Activated CD8-positive, alpha-beta T cell treated with anti-CD3 and anti-CD28 coated beads for 36 hours (primary cell): ENCODE measurements around the gene OR8A1. TPM values are rescaled to one million over a fixed set of nuclear protein-coding genes. Genes with fewer than 3 reads are reported as not detected.

ENCODE experiments used
- ATAC-seq: fragments of 200-7000 bp; cut with Tn5 transposase; one replicate; pipeline ENCODE4 v1.10.0; 2021; ENCODE audit warnings: mild to moderate bottlenecking, moderate library complexity
- CTCF ChIA-PET: fragments of 350-600 bp; sonication (Branson Sonifier 250); formaldehyde crosslinking; loops from one replicate; lab custom pipeline; 2021; ENCODE audit warnings: antibody characterized with exemption; lab: Charles Lee
- POLR2A ChIA-PET: fragments of 350-600 bp; sonication (Branson Sonifier 250); formaldehyde crosslinking; loops from one replicate; lab custom pipeline; 2021; ENCODE audit warnings: antibody characterized with exemption; lab: Charles Lee
- DNase-seq: peaks from one replicate; pipeline ENCODE4 v3.0.0-alpha.2; 2020
- H3K27ac Mint-ChIP-seq: one replicate; pipeline ENCODE4 v1.8.0; 2021; ENCODE audit warnings: mild to moderate bottlenecking, mixed read lengths
- H3K27me3 Mint-ChIP-seq: one replicate; pipeline ENCODE4 v1.8.0; 2021; ENCODE audit warnings: mixed read lengths
- H3K36me3 Mint-ChIP-seq: one replicate; pipeline ENCODE4 v1.8.0; 2021; ENCODE audit warnings: low read depth, mixed read lengths
- H3K4me1 Mint-ChIP-seq: one replicate; pipeline ENCODE4 v1.8.0; 2021; ENCODE audit warnings: low read depth, mixed read lengths
- H3K4me3 Mint-ChIP-seq: one replicate; pipeline ENCODE4 v1.8.0; 2021; ENCODE audit warnings: mild to moderate bottlenecking, moderate library complexity, mixed read lengths
- H3K9me3 Mint-ChIP-seq: one replicate; pipeline ENCODE4 v1.8.0; 2021; ENCODE audit warnings: mixed read lengths
- CTCF ChIP-seq: fragments of 200-600 bp; IDR thresholded peaks from one replicate; pipeline ENCODE4 v1.8.0; 2022; ENCODE audit warnings: antibody characterized with exemption, mild to moderate bottlenecking
- intact Hi-C: fragments of 100-400 bp; cut with micrococcal nuclease; formaldehyde crosslinking; loops from one replicate; pipeline ENCODE4 v1.10.0; 2022
- total RNA-seq, 2 experiments: library from RNA; stranded (reverse); gene quantifications; one replicate each; pipeline ENCODE4 v1.2.3, GENCODE V29; 2021

Gene OR8A1
- total RNA-seq, 2 experiments from 2014 or later = not detected

- Mint-ChIP-seq H3K27me3 (peaks cover 4% of the 10 kb centered on the region), H3K4me3 (no peak overlapping the region), H3K27ac (no peak overlapping the region), H3K9me3 (no peaks in the 10 kb centered on the region), H3K4me1 (no peaks in the 10 kb centered on the region), H3K36me3 (no peaks in the 10 kb centered on the region)
- CTCF ChIA-PET = interaction anchor here (1.4 kb wide), 1 partner anchor 163 kb away, joined by 4 read pairs; no protein-coding TSS in a partner anchor
- intact Hi-C loops = no loop called here
- POLR2A ChIA-PET = no interaction called here
- ATAC-seq (no peak), DNase-seq (no peak)
- TF ChIP-seq CTCF = no peak
These were observed 9.0 kb downstream of the OR8A1 start for GRCh38 chr11:124578761-124579160.

- ChIA-PET CTCF (interaction anchor here (1.1 kb wide), 1 partner anchor 119 kb away, joined by 3 read pairs; no protein-coding TSS in a partner anchor), POLR2A (no interaction called here)
- peaks cover 2% of the 10 kb centered on the region for H3K27me3 Mint-ChIP-seq
- no peaks in the 10 kb centered on the region for H3K4me1 Mint-ChIP-seq
- H3K9me3 Mint-ChIP-seq = no peaks in the 10 kb centered on the region
- TF ChIP-seq CTCF = no peak
- H3K4me3 Mint-ChIP-seq = no peak overlapping the region
- H3K36me3 Mint-ChIP-seq = no peaks in the 10 kb centered on the region
- no peak for DNase-seq
- ATAC-seq = no peak
- no peak overlapping the region for H3K27ac Mint-ChIP-seq
- intact Hi-C loops = no loop called here
These were observed 12.0 kb downstream of the OR8A1 start for GRCh38 chr11:124581817-124582216.

- Mint-ChIP-seq H3K9me3 (no peaks in the 10 kb centered on the region), H3K36me3 (no peaks in the 10 kb centered on the region), H3K4me3 (no peak overlapping the region), H3K27me3 (peaks cover 9% of the 10 kb centered on the region), H3K27ac (no peak overlapping the region), H3K4me1 (no peaks in the 10 kb centered on the region)
- ChIA-PET CTCF (interaction anchor here (0.6 to 1.4 kb wide), 5 partner anchors 12 to 167 kb away, joined by 3 to 5 read pairs (median 3); no protein-coding TSS in a partner anchor), POLR2A (no interaction called here)
- DNase-seq (no peak), ATAC-seq (no peak)
- intact Hi-C loops = no loop called here
- no peak for TF ChIP-seq CTCF
These were observed 12.8 kb downstream of the OR8A1 start for GRCh38 chr11:124582565-124582964.

- peaks cover 14% of the 10 kb centered on the region for H3K27me3 Mint-ChIP-seq
- intact Hi-C loops = no loop called here
- H3K4me1 Mint-ChIP-seq = no peaks in the 10 kb centered on the region
- H3K27ac Mint-ChIP-seq = no peak overlapping the region
- no peaks in the 10 kb centered on the region for H3K9me3 Mint-ChIP-seq
- DNase-seq (no peak), ATAC-seq (no peak)
- H3K36me3 Mint-ChIP-seq = no peaks in the 10 kb centered on the region
- no peak overlapping the region for H3K4me3 Mint-ChIP-seq
- CTCF ChIA-PET = interaction anchor here (0.8 to 2.5 kb wide), 7 partner anchors 10 to 1685 kb away, joined by 3 to 16 read pairs (median 4); partner anchors contain the start of genes FOXRED1, OR8A1 and SRPRA
- POLR2A ChIA-PET = no interaction called here
- no peak for TF ChIP-seq CTCF
These were observed 14.0 kb downstream of the OR8A1 start for GRCh38 chr11:124583781-124584180.

GRCh38 chr11:124584681-124585372 is 15.0 kb downstream of the OR8A1 start:
- Mint-ChIP-seq H3K36me3 (no peaks in the 10 kb centered on the region), H3K27me3 (peaks cover 14% of the 10 kb centered on the region), H3K9me3 (no peaks in the 10 kb centered on the region), H3K27ac (no peak overlapping the region), H3K4me3 (no peak overlapping the region), H3K4me1 (no peaks in the 10 kb centered on the region)
- ChIA-PET CTCF (interaction anchor here (0.6 to 2.5 kb wide), 9 partner anchors 10 to 183 kb away, joined by 3 to 16 read pairs (median 5); partner anchors contain the start of gene OR8A1), POLR2A (interaction anchor here (0.7 kb wide), 1 partner anchor 50 kb away, joined by 3 read pairs; no protein-coding TSS in a partner anchor)
- TF ChIP-seq CTCF = no peak
- intact Hi-C loops = loop anchor here (5.0 kb wide), 1 partner anchor 513 kb away; no protein-coding TSS in a partner anchor
- no peak for DNase-seq
- ATAC-seq = no peak
